Stomach (tissue), 9 donors: ENCODE results near the gene EGFLAM. TPM values are rescaled to one million over a fixed set of nuclear protein-coding genes. Genes with fewer than 3 reads are reported as not detected.
"Not testable (repeated sequence)": the region's sequence is repeated elsewhere in the genome, so short reads cannot be mapped to it uniquely, and the experiment has no call there.

ENCODE experiments used
- DNase-seq, 2 donors: peaks; one replicate each; pipeline versions ENCODE4 v3.0.0 to v3.0.0-alpha.2; 2013 to 2019
- H3K27ac ChIP-seq, 5 donors: fragments of 200-600 bp in 4 of 5; sonication (generic) in 4 of 5; one replicate each; pipeline ENCODE4 v1.5.1; 2013 to 2019; ENCODE audit warnings: mild to moderate bottlenecking in 1 of 5, moderate library complexity in 1 of 5
- H3K27me3 ChIP-seq, 3 donors: fragments of 200-600 bp; sonication (generic); one replicate each; pipeline ENCODE4 v1.5.1; 2017 to 2019; ENCODE audit warnings: mixed run types in 1 of 3
- H3K36me3 ChIP-seq, 4 donors: fragments of 200-600 bp; sonication (generic); 1 replicate in 3 of 4; 2 replicates in 1 of 4; pipeline ENCODE4 v1.5.1; 2016 to 2019
- H3K4me1 ChIP-seq, 4 donors: fragments of 200-600 bp; sonication (generic); one replicate each; pipeline ENCODE4 v1.5.1; 2016 to 2019
- H3K4me3 ChIP-seq, 4 donors: fragments of 200-600 bp; sonication (generic) in 3 of 4; one replicate each; pipeline ENCODE4 v1.5.1; 2016 to 2019; ENCODE audit warnings: mild to moderate bottlenecking in 1 of 4
- H3K9me3 ChIP-seq, 4 donors: fragments of 200-600 bp; sonication (generic); one replicate each; pipeline ENCODE4 v1.5.1; 2016 to 2019
- CTCF ChIP-seq, 7 experiments: fragments of 450-650 bp in 4 of 7; fragments of 200-600 bp in 3 of 7; sonication (generic) in 3 of 7; IDR thresholded peaks; one replicate each; pipeline ENCODE4 v1.5.1; 2016 to 2019; ENCODE audit warnings: antibody characterized with exemption in 7 of 7, control low read depth in 2 of 7, mild to moderate bottlenecking in 1 of 7
- EP300 ChIP-seq: sonication (generic); formaldehyde crosslinking; IDR thresholded peaks from one replicate; pipeline ENCODE4 v1.6.1; 2017; ENCODE audit warnings: antibody characterized with exemption
- POLR2A ChIP-seq, 4 donors: fragments of 450-650 bp; IDR thresholded peaks; one replicate each; pipeline ENCODE4 v1.6.1; 2016; ENCODE audit warnings: antibody characterized with exemption in 4 of 4, control low read depth in 2 of 4, mild to moderate bottlenecking in 1 of 4, moderate library complexity in 1 of 4
- POLR2AphosphoS5 ChIP-seq, 3 donors: sonication (generic); formaldehyde crosslinking; IDR thresholded peaks; one replicate each; pipeline ENCODE4 v1.6.1; 2016; ENCODE audit warnings: antibody characterized with exemption in 3 of 3
- WGBS, 5 donors: extraction: QIAGEN DNeasy Blood & Tissue Kit in 3 of 5; methylation state at CpG; one replicate each; pipeline versions ENCODE4 v1.1.5 to v1.1.7; 2013 to 2018; 5-methylcytosine and 5-hydroxymethylcytosine counted together
- intact Hi-C: fragments of 100-400 bp; cut with DNase I; formaldehyde crosslinking; loops from one replicate; pipeline ENCODE4 v1.15.1; 2023; ENCODE audit warnings: low total_unique reads
- polyA plus RNA-seq, 3 donors: library from polyadenylated mRNA; stranded (reverse); fragments of 200-250 nt; gene quantifications; one replicate each; pipeline ENCODE4 v1.2.3, GENCODE V29; 2013
- total RNA-seq, 5 donors: library from RNA; depleted of rRNA; stranded (reverse); fragments of >200 nt; gene quantifications; one replicate each; pipeline versions ENCODE4 v1.1.0 to v1.2.3, GENCODE V29; 2014 to 2016
- donor health status: healthy with polysubstance abuse.
- donor health status: Bipolar disorder and iron deficiency.
- donor health status: healthy.

EGFLAM gene
- total and polyA plus RNA-seq, 8 donors = 0.61 to 5.9 (median 1.4) TPM; not detected in 3

- H3K4me3 ChIP-seq = no peak overlapping the region
- 61 to 85% (median 70%) methylated on average over 3 of the region's 3 CpGs for WGBS, 5 donors
- no peak for DNase-seq
- peaks cover 0 to 12% (median 0%) of the 10 kb centered on the region in 4 donors for H3K9me3 ChIP-seq
- H3K27ac ChIP-seq = no peak overlapping the region
- H3K27me3 ChIP-seq = no peaks in the 10 kb centered on the region
- intact Hi-C loops = no loop called here
- TF ChIP-seq EP300 (no peak), CTCF (IDR thresholded peaks at IDR 0.05) (no peak), POLR2A (IDR thresholded peaks at IDR 0.05) (no peak), POLR2AphosphoS5 (IDR thresholded peaks at IDR 0.05) (no peak)
- H3K36me3 ChIP-seq = no peaks in the 10 kb centered on the region
- H3K4me1 ChIP-seq = no peaks in the 10 kb centered on the region
Observed at GRCh38 chr5:38331831-38332230, 73.5 kb downstream of the EGFLAM start.

GRCh38 chr5:38333181-38333580, 74.8 kb downstream of the EGFLAM start:
- H3K27me3 ChIP-seq, H3K4me3 ChIP-seq, H3K36me3 ChIP-seq, DNase-seq, H3K4me1 ChIP-seq, intact Hi-C loops, H3K27ac ChIP-seq: not testable (repeated sequence)
- H3K9me3 ChIP-seq = peaks cover 0 to 12% (median 0%) of the 10 kb centered on the region in 4 donors
- 72 to 86% (median 79%) methylated on average over 4 of the region's 4 CpGs for WGBS, 5 donors

GRCh38 chr5:38338455-38338854, 80.1 kb downstream of the EGFLAM start:
- peak in 1 of 2 donors; percentile 11 for DNase-seq
- Histone ChIP-seq H3K4me1 (no peaks in the 10 kb centered on the region), H3K9me3 (no peaks in the 10 kb centered on the region), H3K27ac (no peak overlapping the region), H3K27me3 (peaks cover 0 to 14% (median 0%) of the 10 kb centered on the region in 3 donors), H3K36me3 (no peaks in the 10 kb centered on the region), H3K4me3 (no peak overlapping the region)
- no peak for TF ChIP-seq POLR2AphosphoS5 (IDR thresholded peaks at IDR 0.05)
- TF ChIP-seq EP300 = no peak
- TF ChIP-seq POLR2A (IDR thresholded peaks at IDR 0.05) = no peak
- no peak for TF ChIP-seq CTCF (IDR thresholded peaks at IDR 0.05)
- WGBS, 5 donors = 47 to 61% (median 50%) methylated on average over 10 to 11 of the region's 11 CpGs
- intact Hi-C loops = no loop called here

GRCh38 chr5:38339446-38339845, 81.1 kb downstream of the EGFLAM start:
- H3K4me3 ChIP-seq = no peak overlapping the region
- no peak overlapping the region for H3K27ac ChIP-seq
- intact Hi-C loops = no loop called here
- no peak for TF ChIP-seq POLR2A (IDR thresholded peaks at IDR 0.05)
- no peaks in the 10 kb centered on the region for H3K36me3 ChIP-seq
- DNase-seq = no peak
- no peaks in the 10 kb centered on the region for H3K4me1 ChIP-seq
- H3K27me3 ChIP-seq = peaks cover 0 to 14% (median 0%) of the 10 kb centered on the region in 3 donors
- no peaks in the 10 kb centered on the region for H3K9me3 ChIP-seq
- 32 to 56% (median 35%) methylated on average over 3 of the region's 3 CpGs for WGBS, 5 donors

- no peaks in the 10 kb centered on the region for H3K4me1 ChIP-seq
- H3K4me3 ChIP-seq = no peak overlapping the region
- DNase-seq = no peak
- no peak overlapping the region for H3K27ac ChIP-seq
- no peaks in the 10 kb centered on the region for H3K9me3 ChIP-seq
- no peaks in the 10 kb centered on the region for H3K36me3 ChIP-seq
- TF ChIP-seq POLR2A (IDR thresholded peaks at IDR 0.05) (no peak), EP300 (no peak), POLR2AphosphoS5 (IDR thresholded peaks at IDR 0.05) (no peak), CTCF (IDR thresholded peaks at IDR 0.05) (no peak)
- 76 to 82% (median 78%) methylated on average over 5 of the region's 5 CpGs for WGBS, 5 donors
- peaks cover 0 to 18% (median 0%) of the 10 kb centered on the region in 3 donors for H3K27me3 ChIP-seq
- intact Hi-C loops = no loop called here
Observed at GRCh38 chr5:38341056-38341455, 82.7 kb downstream of the EGFLAM start.
